B cell (primary cell): ENCODE measurements around the gene SUMO2.

Source experiments
- CTCF ChIP-seq: fragments of 200-600 bp; IDR thresholded peaks from one replicate; pipeline ENCODE4 v1.8.0; 2022; ENCODE audit warnings: antibody characterized with exemption, mild to moderate bottlenecking
- EZH2 ChIP-seq: IDR thresholded peaks from 2 replicates; pipeline ENCODE4 v1.6.1; 2012; ENCODE audit warnings: borderline replicate concordance, low read depth, mild to moderate bottlenecking, moderate library complexity, low read length; ENCODE audit not compliant: insufficient read depth, poor library complexity, severe bottlenecking

GRCh38 chr17:75231741-75232464 lies 49.1 kb upstream of the SUMO2 start:
- no peak for TF ChIP-seq CTCF
- TF ChIP-seq EZH2 = no peak
